Left lung (tissue), 10 donors: ENCODE data around the gene HSF2BP. TPM values are rescaled to one million over a fixed set of nuclear protein-coding genes. Genes with fewer than 3 reads are reported as not detected.

Source experiments
- ATAC-seq: fragments of 200-7000 bp; cut with Tn5 transposase; one replicate; pipeline ENCODE4 v1.9.1; 2020; ENCODE audit warnings: moderate library complexity
- DNase-seq, 4 donors: peaks; one replicate each; pipeline ENCODE4 v3.0.0-alpha.2; 2013 to 2020
- H3K27ac ChIP-seq, 2 donors: fragments of 200-600 bp; sonication (generic) in 1 of 2; one replicate each; pipeline versions ENCODE4 v1.5.0 to v1.8.0; 2020 to 2021
- H3K27me3 ChIP-seq, 2 donors: fragments of 200-600 bp; sonication (generic) in 1 of 2; one replicate each; pipeline versions ENCODE4 v1.5.0 to v1.8.0; 2020 to 2021
- H3K36me3 ChIP-seq, 2 donors: fragments of 200-600 bp; sonication (generic) in 1 of 2; one replicate each; pipeline versions ENCODE4 v1.5.0 to v1.8.0; 2020 to 2021
- H3K4me1 ChIP-seq, 2 donors: fragments of 200-600 bp; one replicate each; pipeline ENCODE4 v1.8.0; 2021
- H3K4me3 ChIP-seq, 2 donors: fragments of 200-600 bp; sonication (generic) in 1 of 2; one replicate each; pipeline versions ENCODE4 v1.5.0 to v1.8.0; 2020 to 2021; ENCODE audit warnings: mild to moderate bottlenecking in 1 of 2
- H3K9me3 ChIP-seq, 2 donors: fragments of 200-600 bp; sonication (generic) in 1 of 2; one replicate each; pipeline versions ENCODE4 v1.5.0 to v1.8.0; 2020 to 2021
- CTCF ChIP-seq, 2 donors: fragments of 200-600 bp; sonication (generic) in 1 of 2; IDR thresholded peaks; one replicate each; pipeline versions ENCODE4 v1.5.0 to v1.8.0; 2021; ENCODE audit warnings: antibody characterized with exemption in 2 of 2
- intact Hi-C, 2 donors: fragments of 100-400 bp; cut with DNase I; formaldehyde crosslinking; loops; one replicate each; pipeline versions ENCODE4 v1.11.2 to v1.14.2; 2022
- polyA plus RNA-seq, 6 donors: library from polyadenylated mRNA; unstranded; fragments of 120-200 nt; gene quantifications; one replicate each; pipeline ENCODE4 v1.2.1, GENCODE V29; 2013; ENCODE audit not compliant: insufficient read length in 6 of 6
- total RNA-seq, 2 donors: library from RNA; stranded (reverse); fragmentation: NEBNext Ultra II Directional; extraction: Animal tissue kit (Norgen Biotek cat#: 25700); gene quantifications; one replicate each; pipeline ENCODE4 v1.2.1, GENCODE V29; 2021
- donor health status: DM: no; HTN: yes; CAD: no.
- donor health status: DM: no; HTN: no; CAD: no.

HSF2BP gene
- total and polyA plus RNA-seq, 8 donors = 0.29 to 1.7 (median 1.2) TPM

DNA sequence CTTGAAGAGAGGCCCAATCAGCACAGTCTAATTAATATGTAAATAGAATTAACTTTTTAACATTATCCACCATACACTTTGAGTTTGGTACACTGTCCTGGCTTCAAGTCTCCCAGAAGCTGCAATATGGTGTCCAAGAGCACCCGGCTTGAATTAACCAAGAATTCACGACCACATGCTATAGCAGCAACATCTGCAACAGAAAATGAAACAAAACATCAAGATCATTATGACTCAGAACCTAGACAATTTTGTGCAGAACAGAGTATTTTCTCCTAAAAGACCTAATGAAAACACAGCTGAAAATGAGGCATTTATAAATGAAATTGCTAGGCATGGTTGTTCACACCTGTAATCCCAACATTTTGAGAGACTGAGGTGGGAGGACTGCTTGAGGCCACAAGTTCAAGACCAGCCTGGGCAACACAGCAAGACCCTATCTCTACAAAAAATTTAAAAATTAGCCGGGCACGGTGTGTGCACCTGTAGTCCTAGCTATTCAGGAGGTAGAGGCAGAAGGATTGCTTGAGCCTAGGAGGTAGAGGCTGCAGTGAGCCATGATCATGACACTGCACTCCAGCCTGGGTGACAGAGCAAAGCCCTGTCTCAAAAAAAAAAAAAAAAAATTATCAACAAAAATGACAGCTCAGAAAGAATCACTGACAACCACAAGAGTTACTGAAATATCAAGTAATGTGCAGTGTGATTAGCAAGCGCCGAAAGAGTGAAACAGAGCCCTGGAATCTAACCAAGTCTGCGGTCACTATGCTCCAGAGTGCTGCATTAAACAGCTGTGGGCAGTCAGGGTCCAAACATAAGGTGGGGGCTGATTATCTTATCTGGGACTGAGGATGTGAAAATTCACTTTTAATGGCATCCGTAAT is 45.3 kb downstream of the HSF2BP start:
- no peak overlapping the region for H3K27ac ChIP-seq
- no peak for ATAC-seq
- no peak for TF ChIP-seq CTCF (IDR thresholded peaks at IDR 0.05)
- no peaks in the 10 kb centered on the region for H3K9me3 ChIP-seq
- intact Hi-C loops = no loop called here
- H3K27me3 ChIP-seq = no peaks in the 10 kb centered on the region
- no peak overlapping the region for H3K4me3 ChIP-seq
- DNase-seq = peak in 2 of 4 donors; percentile 24 to 63
- peaks cover 5 to 14% of the 10 kb centered on the region in 2 donors for H3K4me1 ChIP-seq
- no peaks in the 10 kb centered on the region for H3K36me3 ChIP-seq

DNA sequence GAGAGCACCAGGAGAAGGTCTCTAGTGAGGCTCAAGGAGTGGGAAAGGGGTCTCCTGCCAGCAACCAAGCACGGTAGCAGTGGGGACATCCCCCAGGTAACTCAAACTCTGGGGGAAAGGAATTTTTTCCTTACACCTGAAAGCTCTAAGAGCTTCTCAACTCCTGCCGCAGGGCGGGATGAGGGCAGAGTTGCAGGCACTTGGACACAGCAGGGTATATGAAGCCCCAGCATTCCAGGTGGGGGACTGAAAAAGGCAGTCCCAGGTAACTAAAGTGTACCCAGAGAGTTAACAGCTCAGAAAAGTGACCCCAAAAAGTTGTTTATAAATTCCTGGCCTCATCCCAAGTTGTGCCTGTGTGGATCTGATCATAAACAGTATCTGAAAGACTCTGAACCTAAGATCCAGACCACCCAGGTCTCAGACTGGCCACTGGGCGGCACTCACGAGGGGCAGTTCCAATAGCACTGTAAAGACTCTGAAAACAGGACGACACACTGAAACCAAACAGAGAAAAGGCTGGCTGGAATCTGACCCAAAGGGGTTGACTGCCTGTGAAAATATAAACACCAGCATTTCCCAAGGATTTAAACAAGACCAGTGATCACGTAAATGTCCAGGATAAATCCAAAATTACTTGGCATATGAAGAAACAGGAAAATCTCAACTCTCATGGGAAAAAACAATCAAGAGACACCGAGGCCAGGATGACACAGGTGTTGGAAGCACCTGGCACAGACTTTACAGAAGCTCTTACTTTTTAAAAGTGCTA is 47.5 kb downstream of the HSF2BP start:
- H3K27ac ChIP-seq = no peak overlapping the region
- peak; percentile 56 to 69 for TF ChIP-seq CTCF (IDR thresholded peaks at IDR 0.05)
- peak; percentile 87 for ATAC-seq
- H3K36me3 ChIP-seq = no peaks in the 10 kb centered on the region
- H3K4me3 ChIP-seq = no peak overlapping the region
- peaks cover 5 to 14% of the 10 kb centered on the region in 2 donors for H3K4me1 ChIP-seq
- DNase-seq = peak; percentile 51 to 81 (median 72)
- intact Hi-C loops = no loop called here
- H3K9me3 ChIP-seq = no peaks in the 10 kb centered on the region
- H3K27me3 ChIP-seq = no peaks in the 10 kb centered on the region

GRCh38 chr21:43609501-43610340 is 49.6 kb downstream of the HSF2BP start:
- Histone ChIP-seq H3K4me1 (peaks cover 5 to 14% of the 10 kb centered on the region in 2 donors), H3K9me3 (no peaks in the 10 kb centered on the region), H3K36me3 (no peaks in the 10 kb centered on the region), H3K27me3 (no peaks in the 10 kb centered on the region), H3K27ac (no peak overlapping the region), H3K4me3 (no peak overlapping the region)
- DNase-seq (peak in 3 of 4 donors; percentile 62 to 83 (median 63)), ATAC-seq (peak; percentile 58)
- TF ChIP-seq CTCF (IDR thresholded peaks at IDR 0.05) = no peak
- intact Hi-C loops = no loop called here

GRCh38 chr21:43608664-43609063 is 50.6 kb downstream of the HSF2BP start:
- intact Hi-C loops = no loop called here
- TF ChIP-seq CTCF (IDR thresholded peaks at IDR 0.05) = no peak
- no peak for ATAC-seq

More at GRCh38 chr21:43608664-43609063, 50.6 kb downstream of the HSF2BP start:
- peaks cover 5 to 14% of the 10 kb centered on the region in 2 donors for H3K4me1 ChIP-seq
- no peak for DNase-seq
- no peaks in the 10 kb centered on the region for H3K27me3 ChIP-seq
- H3K4me3 ChIP-seq = no peak overlapping the region
- no peaks in the 10 kb centered on the region for H3K9me3 ChIP-seq
- H3K36me3 ChIP-seq = no peaks in the 10 kb centered on the region
- H3K27ac ChIP-seq = no peak overlapping the region
